VCaP (cell line): ENCODE results near the gene UBE2E2.

ENCODE experiments used
- H3K27ac ChIP-seq: fragments of 450-650 bp; 2 replicates; pipeline ENCODE4 v1.5.1; 2017
- CTCF ChIP-seq: fragments of 450-650 bp; conservative IDR thresholded peaks from 2 replicates; pipeline ENCODE4 v1.5.1; 2017; ENCODE audit warnings: mild to moderate bottlenecking, moderate library complexity

The UBE2E2 gene

GRCh38 chr3:23533996-23534395 is 330.9 kb downstream of the UBE2E2 start:
- no peak for TF ChIP-seq CTCF
- H3K27ac ChIP-seq = no peak overlapping the region

- H3K27ac ChIP-seq = no peak overlapping the region
- no peak for TF ChIP-seq CTCF
Observed at GRCh38 chr3:23537101-23537551, 334.0 kb downstream of the UBE2E2 start.

GRCh38 chr3:23539185-23539584 is 336.1 kb downstream of the UBE2E2 start:
- no peak overlapping the region for H3K27ac ChIP-seq
- TF ChIP-seq CTCF = no peak

GRCh38 chr3:23540600-23540999 is 337.5 kb downstream of the UBE2E2 start:
- H3K27ac ChIP-seq = no peak overlapping the region
- TF ChIP-seq CTCF = no peak

GRCh38 chr3:23542079-23542478 is 339.0 kb downstream of the UBE2E2 start:
- no peak for TF ChIP-seq CTCF
- H3K27ac ChIP-seq = no peak overlapping the region

- H3K27ac ChIP-seq = no peak overlapping the region
- TF ChIP-seq CTCF = no peak
Observed at GRCh38 chr3:23546181-23546580, 343.1 kb downstream of the UBE2E2 start.

- no peak for TF ChIP-seq CTCF
- H3K27ac ChIP-seq = no peak overlapping the region
Observed at GRCh38 chr3:23547905-23548650, 345.0 kb downstream of the UBE2E2 start.
